Psoas muscle (tissue), 8 donors: ENCODE measurements around the gene CENPT. TPM values are rescaled to one million over a fixed set of nuclear protein-coding genes. Genes with fewer than 3 reads are reported as not detected.

Source experiments
- ATAC-seq, 4 donors: fragments of 200-7000 bp; cut with Tn5 transposase; one replicate each; pipeline ENCODE4 v1.9.1; 2020; ENCODE audit warnings: moderate library complexity in 3 of 4, mild to moderate bottlenecking in 2 of 4
- DNase-seq, 2 donors: peaks; one replicate each; pipeline ENCODE4 v3.0.0-alpha.2; 2020
- H3K27ac ChIP-seq: fragments of 200-600 bp; one replicate; pipeline ENCODE4 v1.8.0; 2022
- H3K27me3 ChIP-seq, 3 donors: fragments of 200-600 bp in 1 of 3; one replicate each; pipeline versions ENCODE4 v1.6.1 to v1.8.0; 2013 to 2022; ENCODE audit warnings: low read length in 2 of 3, mild to moderate bottlenecking in 2 of 3, moderate library complexity in 1 of 3; ENCODE audit not compliant: insufficient read depth in 3 of 3
- H3K36me3 ChIP-seq, 2 donors: fragments of 200-600 bp in 1 of 2; one replicate each; pipeline versions ENCODE4 v1.6.1 to v1.8.0; 2013 to 2022; ENCODE audit warnings: low read depth in 1 of 2, mild to moderate bottlenecking in 1 of 2, moderate library complexity in 1 of 2; ENCODE audit not compliant: insufficient read depth in 1 of 2
- H3K4me1 ChIP-seq: fragments of 200-600 bp; one replicate; pipeline ENCODE4 v1.8.0; 2022
- H3K4me3 ChIP-seq: fragments of 200-600 bp; one replicate; pipeline ENCODE4 v1.8.0; 2022; ENCODE audit warnings: mild to moderate bottlenecking
- H3K9me3 ChIP-seq: fragments of 200-600 bp; one replicate; pipeline ENCODE4 v1.8.0; 2022
- WGBS, 3 donors: extraction: QIAGEN DNeasy Blood & Tissue Kit; methylation state at CpG; one replicate each; pipeline versions ENCODE4 v1.1.6 to v1.1.7; 2013; 5-methylcytosine and 5-hydroxymethylcytosine counted together
- intact Hi-C, 2 donors: fragments of 100-400 bp; cut with DNase I; formaldehyde crosslinking; loops; one replicate each; pipeline versions ENCODE4 v1.11.0 to v1.14.2; 2022
- polyA plus RNA-seq, 3 donors: library from polyadenylated mRNA; stranded (reverse); fragments of 200-250 nt; gene quantifications; one replicate each; pipeline ENCODE4 v1.2.3, GENCODE V29; 2013
- total RNA-seq, 4 donors: library from RNA; stranded (reverse); fragmentation: NEBNext Ultra II Directional in 2 of 4; extraction: Animal tissue kit (Norgen Biotek cat#: 25700) in 2 of 4; gene quantifications; one replicate each; pipeline versions ENCODE4 v1.2.1 to v1.2.4, GENCODE V29; 2021 to 2023
- TF ChIP-seq, protein P1 (sequence below): fragments of 200-600 bp; IDR thresholded peaks from one replicate; pipeline ENCODE4 v1.8.0; 2022; ENCODE audit warnings: antibody characterized with exemption
- donor health status: healthy with polysubstance abuse.
- donor health status: DM: no; HTN: no; CAD: no; lungs with moderate emphysema.
- donor health status: Bipolar disorder and iron deficiency.
- donor health status: healthy.
- donor health status: DM: yes; HTN: yes; CAD: no.
- donor health status: DM: no; HTN: no; CAD: no.
- donor health status: DM: no; HTN: no; CAD: no.
- donor health status: DM: yes; HTN: yes; CAD: no.

CENPT gene
- total and polyA plus RNA-seq, 7 donors, result 13.8 to 26.4 (median 19.9) TPM

DNA sequence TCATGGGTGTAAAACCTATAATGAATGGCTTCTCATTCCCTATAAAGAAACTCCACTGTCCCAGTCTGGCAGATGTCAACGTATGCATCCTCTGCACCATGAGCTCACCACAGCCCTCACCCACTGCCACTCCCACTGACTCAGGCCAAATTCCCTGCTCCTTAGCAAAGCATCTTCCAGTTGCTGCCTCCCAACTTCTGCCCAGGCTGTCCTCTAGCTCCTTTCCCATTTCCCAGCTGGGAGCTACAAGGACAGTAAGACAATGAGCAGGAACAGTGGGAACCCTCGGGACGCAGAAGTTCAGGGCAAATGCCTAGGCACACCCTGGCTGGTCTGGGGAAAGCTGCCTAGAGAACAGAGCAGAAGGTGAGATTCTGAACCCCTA, 14.5 kb downstream of the CENPT start:
- Histone ChIP-seq H3K4me1 (peaks cover 17% of the 10 kb centered on the region), H3K9me3 (no peaks in the 10 kb centered on the region), H3K36me3 (peaks cover 4 to 43% of the 10 kb centered on the region in 2 donors), H3K27me3 (no peaks in the 10 kb centered on the region), H3K4me3 (peak overlapping the region; percentile 80), H3K27ac (peak overlapping the region; percentile 80)
- 0 to 2% (median 1%) methylated on average over 3 of the region's 3 CpGs for WGBS, 3 donors
- peak in 3 of 4 donors; percentile 11 to 28 (median 15) for ATAC-seq
- no peak for DNase-seq
- intact Hi-C loops, result no loop called here
- TF ChIP-seq, protein P1, sequence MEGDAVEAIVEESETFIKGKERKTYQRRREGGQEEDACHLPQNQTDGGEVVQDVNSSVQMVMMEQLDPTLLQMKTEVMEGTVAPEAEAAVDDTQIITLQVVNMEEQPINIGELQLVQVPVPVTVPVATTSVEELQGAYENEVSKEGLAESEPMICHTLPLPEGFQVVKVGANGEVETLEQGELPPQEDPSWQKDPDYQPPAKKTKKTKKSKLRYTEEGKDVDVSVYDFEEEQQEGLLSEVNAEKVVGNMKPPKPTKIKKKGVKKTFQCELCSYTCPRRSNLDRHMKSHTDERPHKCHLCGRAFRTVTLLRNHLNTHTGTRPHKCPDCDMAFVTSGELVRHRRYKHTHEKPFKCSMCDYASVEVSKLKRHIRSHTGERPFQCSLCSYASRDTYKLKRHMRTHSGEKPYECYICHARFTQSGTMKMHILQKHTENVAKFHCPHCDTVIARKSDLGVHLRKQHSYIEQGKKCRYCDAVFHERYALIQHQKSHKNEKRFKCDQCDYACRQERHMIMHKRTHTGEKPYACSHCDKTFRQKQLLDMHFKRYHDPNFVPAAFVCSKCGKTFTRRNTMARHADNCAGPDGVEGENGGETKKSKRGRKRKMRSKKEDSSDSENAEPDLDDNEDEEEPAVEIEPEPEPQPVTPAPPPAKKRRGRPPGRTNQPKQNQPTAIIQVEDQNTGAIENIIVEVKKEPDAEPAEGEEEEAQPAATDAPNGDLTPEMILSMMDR, result no peak

DNA sequence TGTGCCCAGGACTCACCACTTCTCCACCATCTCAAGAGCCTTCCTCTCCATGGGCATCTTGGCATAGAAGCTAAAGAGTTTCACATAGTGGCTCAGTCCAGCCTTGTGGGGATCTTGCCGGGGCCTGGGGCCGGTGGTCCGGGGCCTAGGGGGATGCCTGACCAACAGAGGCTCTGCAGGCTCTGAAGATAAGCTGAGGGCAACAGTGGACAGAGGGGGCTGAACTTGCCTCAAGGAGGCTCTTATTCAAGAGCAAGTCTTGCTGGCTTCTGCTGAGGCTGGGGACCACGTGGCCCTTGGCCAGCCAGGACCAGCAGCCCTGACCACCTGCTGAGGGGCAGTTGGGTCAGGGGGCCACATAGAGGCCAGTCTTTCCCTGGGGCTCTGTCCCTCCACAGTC, 18.8 kb downstream of the CENPT start:
- Histone ChIP-seq H3K27ac (no peak overlapping the region), H3K9me3 (no peaks in the 10 kb centered on the region), H3K4me3 (no peak overlapping the region), H3K4me1 (peaks cover 11% of the 10 kb centered on the region), H3K27me3 (no peaks in the 10 kb centered on the region), H3K36me3 (peaks cover 9 to 64% of the 10 kb centered on the region in 2 donors)
- TF ChIP-seq, protein P1, result no peak
- 89 to 93% (median 90%) methylated on average over 4 of the region's 4 CpGs for WGBS, 3 donors
- DNase-seq (no peak), ATAC-seq (no peak)
- intact Hi-C loops, result no loop called here

DNA sequence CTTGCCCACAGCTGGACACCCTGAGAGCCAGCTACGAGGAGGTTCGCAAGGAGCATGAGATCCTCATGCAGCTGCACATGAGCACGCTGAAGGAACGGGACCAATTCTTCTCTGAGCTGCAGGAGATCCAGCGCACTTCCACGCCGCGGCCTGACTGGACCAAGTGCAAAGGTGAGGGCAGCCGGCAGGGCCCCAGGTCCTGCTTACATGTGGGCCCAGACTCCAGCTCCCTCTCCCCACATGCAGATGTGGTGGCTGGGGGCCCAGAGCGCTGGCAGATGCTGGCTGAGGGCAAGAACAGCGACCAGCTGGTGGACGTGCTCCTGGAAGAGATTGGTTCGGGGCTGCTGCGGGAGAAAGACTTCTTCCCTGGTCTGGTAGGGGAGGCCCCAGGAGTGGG, 21.6 kb downstream of the CENPT start:
- intact Hi-C loops, result no loop called here

DNA sequence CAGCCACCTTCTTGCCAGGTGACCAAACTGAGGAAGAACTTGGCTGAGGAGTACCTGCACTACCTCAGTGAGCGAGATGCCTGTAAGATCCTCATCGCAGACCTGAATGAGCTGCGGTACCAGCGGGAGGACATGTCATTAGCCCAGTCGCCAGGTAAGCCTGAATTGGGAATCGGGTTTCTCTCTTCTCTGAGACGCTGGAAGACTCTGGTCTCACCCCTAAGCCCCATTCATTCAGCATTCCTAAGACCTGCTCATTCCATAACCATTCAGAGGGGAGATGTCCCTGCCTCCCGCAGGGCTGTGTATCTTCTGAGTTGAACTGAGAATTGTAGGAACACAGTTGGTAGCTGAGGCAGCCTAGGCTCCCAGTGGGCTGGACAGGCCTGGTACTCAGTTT, 22.4 kb downstream of the CENPT start:
- intact Hi-C loops, result no loop called here
- H3K36me3 ChIP-seq, result peaks cover 5 to 41% of the 10 kb centered on the region in 2 donors
- DNase-seq (no peak), ATAC-seq (no peak)
- H3K4me1 ChIP-seq, result no peaks in the 10 kb centered on the region
- WGBS, 3 donors, result 83 to 85% (median 84%) methylated on average over 8 of the region's 8 CpGs
- H3K27ac ChIP-seq, result no peak overlapping the region
- no peaks in the 10 kb centered on the region for H3K9me3 ChIP-seq
- no peak overlapping the region for H3K4me3 ChIP-seq
- H3K27me3 ChIP-seq, result no peaks in the 10 kb centered on the region
- TF ChIP-seq, protein P1, result no peak

More for the DNA sequence above, 21.6 kb downstream of the CENPT start:
- no peak for DNase-seq
- TF ChIP-seq, protein P1, result no peak
- no peaks in the 10 kb centered on the region for H3K4me1 ChIP-seq
- no peak overlapping the region for H3K27ac ChIP-seq
- no peak overlapping the region for H3K4me3 ChIP-seq
- H3K9me3 ChIP-seq, result no peaks in the 10 kb centered on the region
- ATAC-seq, result no peak
- H3K27me3 ChIP-seq, result no peaks in the 10 kb centered on the region
- WGBS, 3 donors, result 76 to 87% (median 82%) methylated on average over 13 to 14 of the region's 14 CpGs
- peaks cover 5 to 49% of the 10 kb centered on the region in 2 donors for H3K36me3 ChIP-seq

DNA sequence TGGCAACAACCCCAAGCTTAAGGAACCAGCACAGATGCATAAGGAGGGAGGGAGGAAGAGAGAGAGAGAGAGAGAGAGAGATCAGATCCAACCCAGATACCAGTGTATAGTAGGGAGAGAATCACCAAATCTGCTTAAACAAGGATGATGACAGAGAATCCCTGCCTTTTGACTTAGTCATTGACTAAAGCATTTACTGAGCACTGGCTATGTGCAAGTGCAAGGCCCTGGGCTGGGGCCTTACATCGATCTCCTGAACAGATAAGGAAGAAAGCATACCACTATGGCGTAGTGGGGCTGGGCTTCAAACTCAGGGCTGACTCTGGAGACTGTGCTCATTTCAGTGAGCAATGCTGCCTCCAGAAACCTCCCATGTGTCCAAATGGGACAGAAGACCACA, 25.0 kb downstream of the CENPT start:
- no peaks in the 10 kb centered on the region for H3K27me3 ChIP-seq
- DNase-seq (no peak), ATAC-seq (no peak)
- TF ChIP-seq, protein P1, result no peak
- WGBS, 3 donors, result 90 to 97% (median 94%) methylated on average over 2 of the region's 2 CpGs
- H3K9me3 ChIP-seq, result no peaks in the 10 kb centered on the region
- H3K4me1 ChIP-seq, result no peaks in the 10 kb centered on the region
- peaks cover 1 to 15% of the 10 kb centered on the region in 2 donors for H3K36me3 ChIP-seq
- H3K4me3 ChIP-seq, result no peak overlapping the region
- intact Hi-C loops, result no loop called here
- H3K27ac ChIP-seq, result no peak overlapping the region
